ENCODE data around the gene OGFOD2.
"Not testable (repeated sequence)": the region's sequence is repeated elsewhere in the genome, so short reads cannot be mapped to it uniquely, and the experiment has no call there.

GRCh38 chr12:123014473-123014872 lies 39.4 kb downstream of the OGFOD2 start:
- TF ChIP-seq CTCF, POLR2A (IDR thresholded peaks at IDR 0.05): not testable (repeated sequence)
